Testis (tissue), 3 donors: ENCODE results near the gene NCR2. TPM values are rescaled to one million over a fixed set of nuclear protein-coding genes. Genes with fewer than 3 reads are reported as not detected.
A peak's percentile ranks its signal among the peaks of the same experiment; 100 is the strongest.

ENCODE experiments used
- DNase-seq: peaks from one replicate; pipeline ENCODE4 v3.0.0-alpha.2; 2019
- H3K27ac ChIP-seq, 2 donors: fragments of 200-600 bp; sonication (generic); one replicate each; pipeline ENCODE4 v1.5.1; 2019
- H3K27me3 ChIP-seq: fragments of 200-600 bp; sonication (generic); one replicate; pipeline ENCODE4 v1.5.1; 2019
- H3K36me3 ChIP-seq: fragments of 200-600 bp; sonication (generic); one replicate; pipeline ENCODE4 v1.5.1; 2017; ENCODE audit warnings: low read depth; ENCODE audit errors: missing control alignments
- H3K4me1 ChIP-seq: fragments of 200-600 bp; sonication (generic); one replicate; pipeline ENCODE4 v1.5.1; 2019
- H3K4me3 ChIP-seq, 2 donors: fragments of 200-600 bp; sonication (generic); one replicate each; pipeline ENCODE4 v1.5.1; 2017 to 2019
- H3K9me3 ChIP-seq: fragments of 200-600 bp; sonication (generic); one replicate; pipeline ENCODE4 v1.5.1; 2017
- CTCF ChIP-seq, 3 experiments: fragments of 450-650 bp in 2 of 3; fragments of 200-600 bp in 1 of 3; sonication (generic) in 1 of 3; IDR thresholded peaks; one replicate each; pipeline ENCODE4 v1.5.1; 2016 to 2019; ENCODE audit warnings: antibody characterized with exemption in 3 of 3, mild to moderate bottlenecking in 2 of 3, moderate library complexity in 1 of 3
- POLR2A ChIP-seq: fragments of 450-650 bp; IDR thresholded peaks from one replicate; pipeline ENCODE4 v1.6.1; 2017; ENCODE audit warnings: antibody characterized with exemption, mild to moderate bottlenecking, moderate library complexity
- WGBS, 2 donors: methylation state at CpG; one replicate each; pipeline ENCODE4 v1.1.5; 2018; 5-methylcytosine and 5-hydroxymethylcytosine counted together
- intact Hi-C: fragments of 100-400 bp; cut with DNase I; formaldehyde crosslinking; loops from one replicate; pipeline ENCODE4 v1.15.1; 2023; ENCODE audit warnings: low total_unique reads
- polyA plus RNA-seq: library from polyadenylated mRNA; stranded (reverse); fragments of 350-450 nt; fragmentation: Illumina TruSeq; extraction: RNeasy Lipid Tissue Mini Kit (QIAGEN cat#74804); gene quantifications from one replicate; pipeline ENCODE4 v1.2.3, GENCODE V29; 2014; ENCODE audit warnings: low read depth, low replicate concordance; ENCODE audit not compliant: insufficient read depth
- total RNA-seq, 2 donors: library from RNA; depleted of rRNA; stranded (reverse); fragments of >200 nt; gene quantifications; one replicate each; pipeline ENCODE4 v1.2.3, GENCODE V29; 2016

NCR2 gene
- total and polyA plus RNA-seq, 3 donors from 2014 or later = not detected

GRCh38 chr6:41306187-41306854 lies 29.1 kb upstream of the NCR2 start:
- intact Hi-C loops = no loop called here
- TF ChIP-seq POLR2A (no peak), CTCF (IDR thresholded peaks at IDR 0.05) (peak; percentile 20 to 62 (median 39))

GRCh38 chr6:41315203-41315602 lies 20.2 kb upstream of the NCR2 start:
- H3K27me3 ChIP-seq = no peaks in the 10 kb centered on the region
- no peak overlapping the region for H3K4me3 ChIP-seq
- no peak for TF ChIP-seq POLR2A
- no peak for TF ChIP-seq CTCF (IDR thresholded peaks at IDR 0.05)
- no peaks in the 10 kb centered on the region for H3K36me3 ChIP-seq
- H3K27ac ChIP-seq = no peak overlapping the region
- 68 to 83% methylated on average over 2 of the region's 2 CpGs for WGBS, 2 donors
- no peaks in the 10 kb centered on the region for H3K4me1 ChIP-seq
- no peak for DNase-seq
- intact Hi-C loops = no loop called here
- H3K9me3 ChIP-seq = no peaks in the 10 kb centered on the region

More at GRCh38 chr6:41306187-41306854, 29.1 kb upstream of the NCR2 start:
- peak; percentile 67 for DNase-seq
- Histone ChIP-seq H3K27me3 (no peaks in the 10 kb centered on the region), H3K4me1 (no peaks in the 10 kb centered on the region), H3K9me3 (no peaks in the 10 kb centered on the region), H3K36me3 (no peaks in the 10 kb centered on the region), H3K27ac (no peak overlapping the region), H3K4me3 (no peak overlapping the region)
- WGBS, 2 donors = 24 to 26% methylated on average over 13 of the region's 13 CpGs

GRCh38 chr6:41315943-41316620 lies 19.3 kb upstream of the NCR2 start:
- Histone ChIP-seq H3K36me3 (no peaks in the 10 kb centered on the region), H3K27ac (no peak overlapping the region), H3K4me3 (no peak overlapping the region), H3K4me1 (no peaks in the 10 kb centered on the region), H3K27me3 (no peaks in the 10 kb centered on the region), H3K9me3 (no peaks in the 10 kb centered on the region)
- 79 to 81% methylated on average over 1 of the region's 1 CpG for WGBS, 2 donors
- no peak for DNase-seq
- TF ChIP-seq POLR2A (no peak), CTCF (IDR thresholded peaks at IDR 0.05) (no peak)
- intact Hi-C loops = no loop called here

DNA sequence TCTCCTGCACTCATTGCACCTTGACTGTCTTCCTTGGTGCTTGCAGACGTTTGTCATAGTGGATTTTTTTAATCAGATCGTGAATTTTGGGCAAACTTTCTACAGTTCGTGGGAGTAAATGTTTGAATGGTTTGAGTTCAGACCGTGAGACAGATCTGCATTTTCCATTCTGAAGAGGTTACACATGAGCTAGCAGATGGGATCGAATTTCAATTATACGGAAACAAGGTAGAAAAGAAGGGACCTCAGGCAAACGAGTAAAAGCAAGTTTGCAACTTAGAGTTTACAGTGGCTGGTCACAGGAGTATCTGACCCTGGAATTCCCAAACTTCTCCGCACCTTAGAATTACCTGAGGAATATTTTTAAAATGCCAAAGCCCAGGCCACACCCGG lies 17.2 kb upstream of the NCR2 start:
- Histone ChIP-seq H3K4me1 (no peaks in the 10 kb centered on the region), H3K27me3 (no peaks in the 10 kb centered on the region), H3K27ac (no peak overlapping the region), H3K36me3 (no peaks in the 10 kb centered on the region), H3K9me3 (no peaks in the 10 kb centered on the region), H3K4me3 (peak overlapping the region; percentile 29 to 41)
- WGBS, 2 donors = 20 to 27% methylated on average over 9 of the region's 9 CpGs
- TF ChIP-seq POLR2A (no peak), CTCF (IDR thresholded peaks at IDR 0.05) (no peak)
- intact Hi-C loops = no loop called here
- DNase-seq = no peak
